ENCODE results near the gene ASIC2.

ASIC2 gene

GRCh38 chr17:32964541-32964940 lies 328.6 kb downstream of the ASIC2 start:
- CTCF ChIA-PET, result no interaction called here
- no peak overlapping the region for H3K4me3 ChIP-seq (ENCODE audit: low read depth, low read length)
- no peak for TF ChIP-seq CTCF (IDR thresholded peaks at IDR 0.05; ENCODE audit: insufficient read depth, low read length, missing control alignments)
- POLR2A ChIA-PET, result no interaction called here
- no peak for DNase-seq (ENCODE audit: low read depth, low spot score)
